Activated naive CD4-positive, alpha-beta T cell treated with Interleukin-2 at 50 U/mL for 16 hours (primary cell): ENCODE data around the gene PAH.
"Not testable (repeated sequence)": the region's sequence is repeated elsewhere in the genome, so short reads cannot be mapped to it uniquely, and the experiment has no call there.

Source experiments
- DNase-seq: peaks from one replicate; pipeline ENCODE4 v3.0.0-alpha.2; 2020

PAH gene

GRCh38 chr12:102888511-102888910 is 28.5 kb downstream of the PAH start:
- DNase-seq, result no peak

GRCh38 chr12:102885043-102885932 is 31.8 kb downstream of the PAH start:
- DNase-seq, result no peak

DNA sequence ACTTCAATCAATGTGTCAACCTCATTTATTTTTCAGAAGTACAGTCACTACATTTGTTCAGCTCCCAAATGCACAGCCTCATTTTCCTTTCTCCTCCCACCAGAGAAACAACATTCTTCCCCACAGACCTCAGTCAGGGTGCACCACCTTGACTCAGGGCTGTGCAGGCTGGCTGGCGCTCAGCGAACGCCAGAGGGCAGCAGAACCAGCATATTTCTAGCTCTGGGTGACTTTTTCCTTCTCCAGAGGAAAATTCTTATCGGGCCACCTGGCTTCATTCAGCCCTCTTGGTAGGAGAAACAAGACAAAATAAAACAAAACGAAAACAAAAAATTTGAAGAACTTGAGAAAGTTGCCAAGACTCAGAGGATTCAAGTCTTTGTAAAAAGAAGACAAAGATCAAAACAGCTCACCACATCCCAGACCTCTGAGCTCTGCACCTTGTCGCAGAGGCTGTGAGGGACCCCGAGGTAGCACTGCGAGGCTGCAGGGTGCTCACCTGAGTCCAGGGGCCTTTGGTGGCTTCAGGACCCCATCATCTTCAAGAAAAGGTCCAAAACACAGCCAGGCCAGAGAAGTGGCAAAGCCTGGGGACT is 33.7 kb downstream of the PAH start:
- peak; percentile 19 for DNase-seq

- DNase-seq, result no peak
Observed at GRCh38 chr12:102880783-102881182, 36.3 kb downstream of the PAH start.

GRCh38 chr12:102879144-102879763 is 37.8 kb downstream of the PAH start:
- DNase-seq, result no peak

GRCh38 chr12:102876883-102877282 is 40.2 kb downstream of the PAH start:
- no peak for DNase-seq

GRCh38 chr12:102874819-102875218 is 42.2 kb downstream of the PAH start:
- no peak for DNase-seq

DNA sequence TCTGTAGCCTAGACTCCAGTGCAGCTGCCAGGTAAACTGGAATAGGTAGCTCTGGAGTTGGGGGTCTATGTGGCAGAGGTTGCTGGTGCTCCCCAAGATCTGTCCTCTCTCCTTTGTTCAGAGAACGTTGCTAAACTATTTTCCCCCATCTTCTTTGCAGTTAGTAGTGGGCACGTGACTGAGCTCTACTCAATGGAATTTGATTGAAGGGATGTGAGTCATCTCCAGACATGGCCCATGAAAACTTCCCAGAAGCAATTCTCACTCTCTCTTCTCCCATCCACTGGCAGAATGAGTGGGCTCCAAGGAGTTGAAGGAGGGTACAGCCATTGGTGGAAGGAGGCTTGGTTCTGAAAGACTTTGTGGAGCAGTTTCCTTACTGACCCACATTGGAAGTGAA is 44.0 kb downstream of the PAH start:
- no peak for DNase-seq

DNA sequence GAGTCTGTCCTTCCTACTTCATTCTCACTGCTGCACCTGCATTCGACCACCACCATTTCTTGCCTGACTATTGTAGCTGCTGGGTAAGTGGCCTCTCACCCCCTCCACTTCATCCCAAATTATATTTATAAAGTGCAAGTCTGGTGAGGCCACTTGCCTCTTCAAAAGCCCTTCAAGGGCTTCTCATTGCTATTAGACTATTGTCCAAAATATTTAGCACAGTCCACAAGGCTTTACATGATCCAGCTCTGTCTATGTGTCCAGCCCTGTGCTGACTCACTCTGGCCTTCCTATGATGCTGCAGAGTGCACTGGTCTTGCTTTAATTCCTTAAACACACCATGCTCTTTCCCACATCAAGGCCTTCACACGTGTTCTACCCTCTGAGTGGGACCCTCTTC is 46.0 kb downstream of the PAH start:
- DNase-seq, result no peak

DNA sequence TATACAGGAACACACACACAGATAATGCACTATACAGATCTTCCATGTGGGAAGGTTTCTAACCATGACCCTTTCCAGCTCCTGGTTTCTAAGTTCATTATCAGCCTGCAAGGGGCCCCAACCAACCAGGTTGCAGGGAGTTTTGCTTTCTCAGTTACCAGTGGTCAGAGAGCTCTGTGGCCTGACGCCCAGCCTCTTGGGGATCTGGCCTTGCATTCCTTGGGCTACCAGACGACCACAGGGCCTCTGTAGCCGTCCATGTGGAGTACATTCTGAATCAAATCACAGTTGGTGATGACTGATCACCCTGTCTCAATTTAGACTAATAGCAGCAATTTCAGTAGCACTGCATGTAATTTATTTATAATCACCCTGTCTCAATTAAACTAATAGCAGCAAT is 47.5 kb downstream of the PAH start:
- DNase-seq, result no peak

GRCh38 chr12:102865821-102866615 is 51.0 kb downstream of the PAH start:
- no peak for DNase-seq

DNA sequence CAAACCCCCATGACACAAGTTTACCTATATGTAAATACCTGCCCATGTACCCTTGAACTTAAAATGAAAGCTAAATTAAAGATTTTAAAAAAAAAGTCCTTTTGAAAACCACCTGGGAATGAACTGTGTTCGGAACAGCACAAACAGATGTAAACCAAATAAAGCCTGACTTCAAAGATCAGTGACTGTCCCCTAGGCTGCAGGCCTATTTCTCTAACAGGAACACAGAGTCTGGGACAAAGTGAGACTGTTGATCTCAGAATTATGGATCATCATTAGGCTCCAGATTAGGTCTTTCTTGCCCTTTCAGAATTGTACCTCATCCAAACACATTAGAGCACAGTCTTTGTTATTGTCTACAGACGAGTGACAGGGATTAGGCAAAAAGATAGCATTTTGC is 54.6 kb downstream of the PAH start:
- no peak for DNase-seq

- no peak for DNase-seq
Observed at GRCh38 chr12:102851246-102851645, 65.8 kb downstream of the PAH start.

DNA sequence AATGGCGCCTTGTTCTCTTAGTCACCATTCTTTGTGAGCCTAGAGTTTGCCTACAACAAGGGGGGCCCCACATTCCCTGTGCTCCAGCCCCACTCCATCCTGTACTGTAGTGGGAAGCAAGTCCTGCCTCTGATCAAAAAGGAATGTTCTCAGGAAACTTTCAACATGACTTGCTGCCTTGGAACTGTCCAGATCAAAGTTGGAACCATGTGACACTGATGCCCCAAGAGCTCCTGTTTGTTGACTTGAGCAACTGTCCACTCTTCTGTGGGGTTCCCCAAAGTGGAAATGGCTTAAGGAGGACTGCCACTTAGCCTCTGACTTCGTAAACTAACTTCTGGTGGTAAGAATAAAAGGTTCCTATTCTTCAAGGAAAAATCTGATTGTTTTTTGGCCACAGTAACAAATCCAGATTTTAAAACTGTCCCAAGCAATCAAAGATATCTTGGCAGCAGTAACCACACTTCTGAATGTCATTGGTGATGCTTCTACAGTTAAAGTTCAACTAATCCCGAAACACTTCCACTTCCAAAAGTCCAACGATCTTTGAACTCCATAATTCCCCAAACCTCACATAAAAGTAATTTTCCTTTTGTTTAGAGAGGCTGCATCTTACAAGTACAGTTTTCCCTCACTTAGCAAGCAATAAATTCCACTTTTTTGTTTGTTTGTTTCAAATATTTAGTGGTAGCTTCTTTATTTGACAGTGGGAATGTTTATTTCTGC is 67.2 kb downstream of the PAH start:
- no peak for DNase-seq

DNA sequence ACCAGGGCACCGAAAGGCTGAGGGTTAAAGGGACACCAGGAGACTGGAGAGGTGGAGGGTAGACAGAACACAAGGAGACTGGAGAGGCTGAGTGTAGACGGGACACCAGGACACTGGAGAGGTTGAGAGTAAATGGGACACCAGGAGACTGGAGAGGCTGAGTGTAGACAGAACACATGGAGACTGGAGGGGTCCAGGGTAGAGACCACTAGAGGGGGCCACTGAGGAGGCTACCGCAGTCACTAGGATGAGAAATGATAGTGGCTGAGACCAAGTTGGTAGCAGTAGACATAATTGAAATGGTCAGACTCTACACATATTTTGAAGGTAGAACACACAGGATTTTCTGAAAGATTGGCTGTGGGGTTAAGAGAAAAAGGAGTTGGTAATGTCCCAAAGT is 68.2 kb downstream of the PAH start:
- DNase-seq, result no peak

DNA sequence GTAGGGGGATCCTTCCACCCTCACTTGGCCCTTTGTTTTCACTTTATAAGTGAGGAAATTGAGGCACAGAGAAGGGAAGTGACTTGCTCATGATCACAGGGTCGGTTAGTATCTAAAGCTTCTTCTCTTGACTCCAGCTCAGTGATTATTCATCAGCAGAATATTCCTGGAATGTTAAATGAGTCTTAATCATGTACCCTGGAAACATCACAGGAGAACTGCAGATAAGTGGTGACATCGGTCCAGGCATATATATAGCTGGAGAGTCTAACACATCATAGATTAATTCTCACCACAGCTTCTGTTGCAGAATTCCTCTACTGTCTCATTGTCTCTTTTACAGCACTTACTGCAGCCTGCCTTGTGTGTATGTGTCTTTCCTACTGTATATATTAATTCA is 69.9 kb downstream of the PAH start:
- DNase-seq, result no peak

DNA sequence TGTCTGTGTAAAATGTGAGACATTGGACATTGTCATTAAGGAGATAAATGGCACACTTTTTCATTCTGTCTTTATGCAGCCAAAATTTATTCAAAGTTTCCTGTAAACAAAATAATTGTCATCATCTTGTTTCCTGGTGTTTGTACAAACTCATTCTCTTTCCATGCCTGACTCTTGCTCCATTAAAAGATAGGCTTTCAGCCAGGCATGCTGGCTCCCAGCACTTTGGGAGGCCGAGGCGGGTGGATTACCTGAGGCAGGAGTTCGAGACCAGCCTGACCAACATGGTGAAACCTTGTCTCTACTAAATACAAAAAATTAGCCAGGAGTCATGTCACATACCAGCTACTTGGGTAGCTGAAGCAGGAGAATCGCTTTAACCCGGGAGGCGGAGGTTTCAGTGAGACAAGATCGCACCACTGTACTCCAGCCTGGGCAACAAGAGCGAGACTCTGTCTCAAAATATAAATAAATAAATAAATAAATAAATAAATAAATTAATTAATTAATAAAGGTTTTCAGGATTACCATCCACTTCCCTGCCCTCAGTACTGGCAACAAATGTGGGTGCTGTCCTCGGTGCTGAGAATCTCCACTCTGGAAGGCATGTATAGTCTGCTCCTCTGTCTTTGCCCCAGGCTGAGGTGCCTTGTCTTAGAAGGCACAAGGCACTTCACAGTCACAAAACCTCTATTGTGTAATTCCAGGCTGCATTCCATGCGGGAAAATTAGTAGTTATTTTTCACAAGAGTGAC is 83.2 kb downstream of the PAH start:
- DNase-seq, result no peak

DNA sequence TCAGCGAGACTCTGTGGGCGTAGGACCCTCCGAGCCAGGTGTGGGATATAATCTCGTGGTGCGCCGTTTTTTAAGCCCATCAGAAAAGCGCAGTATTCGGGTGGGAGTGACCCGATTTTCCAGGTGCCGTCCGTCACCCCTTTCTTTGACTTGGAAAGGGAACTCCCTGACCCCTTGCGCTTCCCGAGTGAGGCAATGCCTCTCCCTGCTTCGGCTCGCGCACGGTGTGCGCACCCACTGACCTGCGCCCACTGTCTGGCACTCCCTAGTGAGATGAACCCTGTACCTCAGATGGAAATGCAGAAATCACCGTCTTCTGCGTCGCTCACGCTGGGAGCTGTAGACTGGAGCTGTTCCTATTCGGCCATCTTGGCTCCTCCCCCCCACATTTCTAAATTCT is 84.2 kb downstream of the PAH start:
- not testable (repeated sequence) for DNase-seq

DNA sequence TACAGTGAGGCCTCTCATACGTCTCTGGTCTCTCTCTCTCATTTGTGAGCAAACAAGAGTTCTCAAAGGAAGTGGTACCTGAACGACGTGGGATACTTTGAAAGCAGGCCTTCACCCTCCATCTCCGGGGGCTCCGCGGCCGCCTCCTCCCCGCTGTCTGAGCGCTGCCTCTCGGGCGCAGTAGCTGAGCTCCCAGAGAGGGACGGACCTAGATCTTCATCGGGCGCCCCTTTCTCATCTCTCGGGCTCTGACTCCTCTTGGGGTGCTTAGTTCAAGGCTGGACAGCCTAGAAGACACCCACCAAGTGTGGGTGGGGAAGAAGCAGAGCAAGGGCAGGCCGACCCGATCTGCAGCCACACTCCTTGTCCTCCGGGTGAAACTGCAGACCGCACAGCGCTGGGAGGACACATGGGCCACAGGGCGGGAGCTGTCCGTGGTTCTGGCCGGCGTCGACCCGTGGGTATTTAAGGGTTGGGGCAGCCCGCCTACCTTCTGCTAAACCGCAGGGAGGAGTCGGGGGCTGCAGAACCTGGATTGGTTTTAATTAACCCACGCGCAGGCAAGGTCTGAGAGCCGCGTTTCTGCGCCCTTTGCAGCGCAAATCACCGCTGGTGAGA is 92.7 kb downstream of the PAH start:
- no peak for DNase-seq

- no peak for DNase-seq
Observed at GRCh38 chr12:102821149-102821548, 95.9 kb downstream of the PAH start.

DNA sequence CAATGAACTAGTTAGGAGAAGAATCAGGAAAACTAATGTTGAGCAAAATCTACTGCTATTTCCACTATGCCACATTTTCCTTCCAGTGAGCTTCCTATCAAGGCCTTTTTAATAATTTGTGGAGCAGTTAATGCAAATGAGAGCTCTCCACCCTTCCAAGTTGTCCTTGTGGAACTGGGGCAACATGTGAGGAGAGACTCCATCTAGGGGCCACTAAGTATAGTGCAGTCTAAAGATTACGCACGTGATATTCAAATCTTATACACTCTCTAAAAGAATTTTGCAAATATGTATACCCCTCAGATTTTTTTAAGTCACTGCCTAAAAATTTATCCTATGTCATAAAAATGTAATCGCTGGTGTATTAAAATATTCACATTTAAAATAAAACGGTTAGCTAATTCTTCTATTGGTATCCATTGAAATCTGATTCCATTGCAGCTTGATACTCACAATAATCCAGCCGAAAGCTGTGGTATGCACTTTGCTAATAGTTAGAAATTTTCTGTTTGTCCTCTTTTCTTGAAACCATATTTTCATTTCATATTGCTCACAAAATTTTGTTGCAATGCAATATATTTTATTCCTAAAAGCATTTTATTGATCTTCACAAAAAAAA is 100.1 kb downstream of the PAH start:
- DNase-seq, result no peak
